WI38 (cell line): ENCODE data around the gene TCAF1.
"Not testable (repeated sequence)": the region's sequence is repeated elsewhere in the genome, so short reads cannot be mapped to it uniquely, and the experiment has no call there.

Experiments used
- H3K4me3 ChIP-seq: 2 replicates; pipeline ENCODE4 v1.5.1; 2011; ENCODE audit warnings: low read depth, mild to moderate bottlenecking, control low read depth, low read length

Gene TCAF1

DNA sequence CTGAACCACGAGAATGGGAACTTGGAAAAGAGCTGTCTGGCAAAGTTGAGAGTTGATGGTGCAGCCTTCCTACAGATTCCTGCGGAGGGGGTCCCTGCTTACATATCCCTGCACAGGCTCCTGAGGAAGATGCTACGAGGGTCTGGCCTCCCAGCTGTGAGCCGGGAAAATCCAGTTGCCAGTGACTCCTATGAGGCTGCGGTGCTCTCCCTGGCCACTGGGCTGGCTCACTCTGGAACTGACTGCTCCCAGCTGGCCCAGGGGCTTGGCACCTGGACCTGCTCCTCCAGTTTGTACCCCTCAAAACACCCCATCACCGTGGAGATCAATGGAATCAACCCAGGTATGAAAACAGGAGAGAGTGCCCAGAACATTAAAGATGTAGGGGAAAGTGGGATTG is 91.3 kb downstream of the TCAF1 start:
- not testable (repeated sequence) for H3K4me3 ChIP-seq

DNA sequence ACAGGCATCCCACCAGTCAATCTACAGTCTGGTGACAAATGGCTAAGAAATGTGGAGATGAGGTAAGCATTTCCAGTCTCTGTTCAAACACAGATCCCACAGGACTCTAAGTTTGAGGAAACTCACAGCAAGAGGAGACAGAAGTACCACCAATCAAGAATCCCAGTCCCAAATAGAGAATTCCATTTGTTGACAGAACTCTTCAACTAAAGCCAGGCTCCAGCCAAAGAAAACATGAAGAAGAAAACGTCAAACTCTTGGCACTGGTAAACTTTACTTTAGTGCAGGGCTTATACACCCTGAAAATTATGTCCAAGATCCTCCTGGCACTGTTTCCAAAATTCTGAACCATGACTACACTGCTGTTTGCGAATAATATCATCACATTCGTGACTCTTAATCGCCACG is 95.3 kb downstream of the TCAF1 start:
- H3K4me3 ChIP-seq: not testable (repeated sequence)
